ENCODE results near the gene CCNA2. TPM values are rescaled to one million over a fixed set of nuclear protein-coding genes. Genes with fewer than 3 reads are reported as not detected.

Gene CCNA2
- total RNA-seq, 4 donors from 2014 or later, result 1.0 to 1.5 (median 1.3) TPM

GRCh38 chr4:121814756-121815155, 8.9 kb downstream of the CCNA2 start:
- Histone ChIP-seq H3K27ac (no peak overlapping the region), H3K4me3 (replicated peaks in 1 of 3) (no peak overlapping the region), H3K4me1 (no peaks in the 10 kb centered on the region), H3K27me3 (no peaks in the 10 kb centered on the region), H3K9me3 (no peaks in the 10 kb centered on the region), H3K36me3 (peaks cover 28 to 72% of the 10 kb centered on the region in 2 donors)
- no peak for DNase-seq
- intact Hi-C loops (cut with DNase I), result no loop called here
- 87 to 91% methylated on average over 2 of the region's 2 CpGs for WGBS, 2 donors
- no peak for TF ChIP-seq POLR2A (IDR thresholded peaks at IDR 0.05)
- no peak for TF ChIP-seq CTCF (IDR thresholded peaks at IDR 0.05)

- intact Hi-C loops (cut with DNase I), result no loop called here
- no peak for TF ChIP-seq POLR2A (IDR thresholded peaks at IDR 0.05)
- no peak for TF ChIP-seq CTCF (IDR thresholded peaks at IDR 0.05)
- H3K27ac ChIP-seq, result no peak overlapping the region
- no peaks in the 10 kb centered on the region for H3K4me1 ChIP-seq
- no peak for DNase-seq
- H3K27me3 ChIP-seq, result no peaks in the 10 kb centered on the region
- no peaks in the 10 kb centered on the region for H3K9me3 ChIP-seq
- H3K4me3 ChIP-seq (replicated peaks in 1 of 3), result no peak overlapping the region
- peaks cover 42 to 69% of the 10 kb centered on the region in 2 donors for H3K36me3 ChIP-seq
These were observed 12.6 kb downstream of the CCNA2 start for GRCh38 chr4:121811122-121811521.

- Histone ChIP-seq H3K4me3 (replicated peaks in 1 of 3) (no peak overlapping the region), H3K9me3 (no peaks in the 10 kb centered on the region), H3K27me3 (no peaks in the 10 kb centered on the region), H3K4me1 (peaks cover 0 to 3% of the 10 kb centered on the region in 2 donors), H3K36me3 (peaks cover 53 to 56% of the 10 kb centered on the region in 2 donors), H3K27ac (no peak overlapping the region)
- intact Hi-C loops (cut with DNase I), result no loop called here
- 94 to 95% methylated on average over 4 of the region's 4 CpGs for WGBS, 2 donors
- no peak for DNase-seq
- no peak for TF ChIP-seq CTCF (IDR thresholded peaks at IDR 0.05)
- TF ChIP-seq POLR2A (IDR thresholded peaks at IDR 0.05), result no peak
These were observed 17.3 kb downstream of the CCNA2 start for GRCh38 chr4:121806411-121806810.

- H3K4me3 ChIP-seq (replicated peaks in 1 of 3), result peak overlapping the region; percentile 41 to 98 (median 91)
- intact Hi-C loops (cut with DNase I), result no loop called here
- TF ChIP-seq POLR2A (IDR thresholded peaks at IDR 0.05) (no peak), CTCF (IDR thresholded peaks at IDR 0.05) (no peak)
- peaks cover 25 to 29% of the 10 kb centered on the region in 2 donors for H3K36me3 ChIP-seq
- H3K4me1 ChIP-seq, result peaks cover 0 to 6% of the 10 kb centered on the region in 2 donors
- H3K27ac ChIP-seq, result peak overlapping the region in 2 of 3 donors; percentile 89 to 93
- WGBS, 2 donors, result 25% methylated on average over 4 of the region's 4 CpGs
- no peaks in the 10 kb centered on the region for H3K27me3 ChIP-seq
- DNase-seq, result no peak
- no peaks in the 10 kb centered on the region for H3K9me3 ChIP-seq
These were observed 22.0 kb downstream of the CCNA2 start for GRCh38 chr4:121801715-121802075.

GRCh38 chr4:121800961-121801714, 22.5 kb downstream of the CCNA2 start, which contains the start of gene EXOSC9:
Gene EXOSC9, plus strand, starts transcription at chr4:121801323. Its CDS starts 102 bp downstream, at chr4:121801425.
- Histone ChIP-seq H3K4me1 (peaks cover 0 to 6% of the 10 kb centered on the region in 2 donors), H3K36me3 (peaks cover 25% of the 10 kb centered on the region in 2 donors), H3K27ac (peak within 1 kb of the TSS; percentile 84 to 93 (median 89)), H3K4me3 (replicated peaks in 1 of 3) (peak within 1 kb of the TSS; percentile 41 to 98 (median 91)), H3K27me3 (no peaks in the 10 kb centered on the region), H3K9me3 (no peaks in the 10 kb centered on the region)
- TF ChIP-seq CTCF (IDR thresholded peaks at IDR 0.05) (peak in 1 of 6 experiments; percentile 24), POLR2A (IDR thresholded peaks at IDR 0.05) (peak in 1 of 2 donors; percentile 79)
- WGBS, 2 donors, result 0 to 1% methylated on average over 24 to 33 of the region's 48 CpGs
- intact Hi-C loops (cut with DNase I), result no loop called here
- peak; percentile 90 to 94 for DNase-seq
